Hippocampal formation (tissue), 2 donors: ENCODE data around the gene CLEC2L.

Experiments used
- DNase-seq, 2 donors: peaks; one replicate each; lab custom pipeline; 2025; lab: John Stamatoyannopoulos, UW

CLEC2L gene

GRCh38 chr7:139523199-139523941 lies at the start of gene CLEC2L:
Gene CLEC2L, plus strand, starts transcription at chr7:139523685. Its CDS starts 243 bp downstream, at chr7:139523928.
- DNase-seq: no peak

- DNase-seq: no peak
Observed at GRCh38 chr7:139476139-139476538, 47.3 kb upstream of the CLEC2L start.

- DNase-seq: no peak
Observed at GRCh38 chr7:139476891-139477290, 46.6 kb upstream of the CLEC2L start.

- no peak for DNase-seq
Observed at GRCh38 chr7:139479620-139480019, 43.9 kb upstream of the CLEC2L start.

GRCh38 chr7:139481364-139481763 lies 42.1 kb upstream of the CLEC2L start:
- DNase-seq: no peak

GRCh38 chr7:139482122-139482521 lies 41.4 kb upstream of the CLEC2L start:
- no peak for DNase-seq

- DNase-seq: no peak
Observed at GRCh38 chr7:139482662-139483466, 40.6 kb upstream of the CLEC2L start.

GRCh38 chr7:139487366-139488080 lies 36.0 kb upstream of the CLEC2L start:
- no peak for DNase-seq

- DNase-seq: no peak
Observed at GRCh38 chr7:139488810-139489209, 34.7 kb upstream of the CLEC2L start.

- no peak for DNase-seq
Observed at GRCh38 chr7:139490130-139490529, 33.4 kb upstream of the CLEC2L start.

- no peak for DNase-seq
Observed at GRCh38 chr7:139492293-139492692, 31.2 kb upstream of the CLEC2L start.

- no peak for DNase-seq
Observed at GRCh38 chr7:139494835-139495579, 28.5 kb upstream of the CLEC2L start.

- DNase-seq: no peak
Observed at GRCh38 chr7:139495580-139496125, 27.8 kb upstream of the CLEC2L start.

GRCh38 chr7:139496528-139496927 lies 27.0 kb upstream of the CLEC2L start:
- no peak for DNase-seq

- DNase-seq: no peak
Observed at GRCh38 chr7:139500770-139501138, 22.7 kb upstream of the CLEC2L start.

- DNase-seq: no peak
Observed at GRCh38 chr7:139502226-139502625, 21.3 kb upstream of the CLEC2L start.

GRCh38 chr7:139505563-139505962 lies 17.9 kb upstream of the CLEC2L start:
- no peak for DNase-seq

GRCh38 chr7:139509535-139509934 lies 13.9 kb upstream of the CLEC2L start:
- DNase-seq: no peak

GRCh38 chr7:139511315-139511714 lies 12.2 kb upstream of the CLEC2L start:
- no peak for DNase-seq

- no peak for DNase-seq
Observed at GRCh38 chr7:139515266-139515665, 8.2 kb upstream of the CLEC2L start.

- DNase-seq: no peak
Observed at GRCh38 chr7:139521439-139521838, 2.0 kb upstream of the CLEC2L start.

GRCh38 chr7:139522830-139523198 lies 671 bp upstream of the CLEC2L start:
- no peak for DNase-seq
